ENCODE results near the gene ST7.
"Not testable (repeated sequence)": the region's sequence is repeated elsewhere in the genome, so short reads cannot be mapped to it uniquely, and the experiment has no call there.

Gene ST7

DNA sequence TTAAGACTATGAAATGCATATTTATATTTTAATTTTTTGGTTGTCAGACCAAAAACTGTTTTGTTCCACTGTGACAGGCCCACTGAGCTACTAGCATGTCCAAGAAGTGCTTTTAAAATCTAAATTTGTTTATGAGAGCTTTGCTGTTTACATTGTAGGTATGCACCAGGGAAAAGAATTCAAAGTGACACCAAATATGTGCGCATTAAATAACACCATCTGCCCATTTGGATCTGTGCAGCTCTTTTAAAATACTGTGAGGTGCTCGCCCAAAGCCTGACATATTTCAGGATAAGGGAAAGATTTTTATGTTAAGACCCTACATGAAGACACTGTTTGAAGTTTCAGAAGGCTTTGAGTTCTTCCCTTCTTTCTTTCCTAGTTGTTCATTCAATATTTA lies 162.9 kb downstream of the ST7 start:
- Mint-ChIP-seq H3K9me3 (no peaks in the 10 kb centered on the region), H3K4me3 (no peak overlapping the region), H3K27me3 (no peaks in the 10 kb centered on the region), H3K36me3 (ENCODE audit: insufficient read depth) (no peaks in the 10 kb centered on the region), H3K27ac (ENCODE audit: low read depth) (no peak overlapping the region), H3K4me1 (no peaks in the 10 kb centered on the region)
- no peak for DNase-seq (ENCODE audit: low spot score in 2 of 2)
- ATAC-seq (replicated peaks; ENCODE audit: extremely low read depth, poor library complexity, severe bottlenecking) = no peak

DNA sequence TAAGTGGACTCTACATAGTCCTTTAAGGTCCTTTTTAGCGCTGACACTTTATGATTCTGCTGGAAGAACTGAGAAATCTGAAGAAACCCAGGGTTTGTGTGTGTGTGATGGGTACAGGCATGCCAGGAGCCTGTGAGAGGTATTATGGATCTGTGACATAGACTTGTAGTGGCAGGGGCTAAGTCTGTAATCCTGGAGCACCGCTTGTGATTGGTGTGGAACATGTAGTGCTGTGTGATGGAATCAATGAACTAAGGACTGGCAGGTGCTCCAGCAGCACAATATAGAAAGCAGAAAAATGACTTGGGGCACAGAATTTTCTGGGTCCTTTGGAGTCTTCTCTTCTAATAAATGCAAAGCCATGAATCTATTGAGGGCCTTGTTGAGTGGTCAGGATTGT lies 163.9 kb downstream of the ST7 start:
- Mint-ChIP-seq H3K9me3 (no peaks in the 10 kb centered on the region), H3K4me3 (no peak overlapping the region), H3K27ac (ENCODE audit: low read depth) (no peak overlapping the region), H3K36me3 (ENCODE audit: insufficient read depth) (no peaks in the 10 kb centered on the region), H3K27me3 (no peaks in the 10 kb centered on the region), H3K4me1 (no peaks in the 10 kb centered on the region)
- ATAC-seq (replicated peaks; ENCODE audit: extremely low read depth, poor library complexity, severe bottlenecking) = no peak
- DNase-seq (ENCODE audit: low spot score in 2 of 2) = no peak

DNA sequence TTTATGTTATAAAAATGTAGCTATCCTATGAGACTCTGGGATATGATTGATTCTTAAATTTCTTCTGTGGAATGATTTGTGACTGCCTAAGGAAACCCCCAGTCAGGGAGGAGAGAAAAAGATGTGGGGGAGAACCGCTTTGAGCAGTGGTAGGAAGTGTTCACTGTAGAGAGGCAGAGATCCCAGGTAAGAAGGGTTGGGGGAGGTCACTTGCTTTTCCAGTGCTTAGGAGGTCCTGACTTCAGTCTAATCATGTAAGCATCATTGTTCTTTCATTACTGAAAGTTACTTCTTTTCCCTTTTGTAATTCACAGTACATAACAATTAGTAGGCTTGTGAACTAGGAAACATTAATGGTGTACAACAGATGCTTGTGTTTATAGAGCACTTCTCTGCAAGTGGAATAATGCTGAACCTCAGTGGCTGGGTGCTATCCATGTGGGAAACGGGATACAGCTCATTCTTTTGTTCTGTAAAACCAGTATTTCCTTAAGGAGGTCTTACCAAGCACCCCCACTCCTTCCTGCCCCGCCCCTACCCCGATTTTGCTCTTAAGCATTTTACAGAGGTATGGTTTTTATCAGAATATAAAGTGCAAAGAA lies 165.4 kb downstream of the ST7 start:
- Mint-ChIP-seq H3K27ac (ENCODE audit: low read depth) (no peak overlapping the region), H3K9me3 (no peaks in the 10 kb centered on the region), H3K27me3 (no peaks in the 10 kb centered on the region), H3K36me3 (ENCODE audit: insufficient read depth) (no peaks in the 10 kb centered on the region), H3K4me3 (no peak overlapping the region), H3K4me1 (no peaks in the 10 kb centered on the region)
- ATAC-seq (replicated peaks; ENCODE audit: extremely low read depth, poor library complexity, severe bottlenecking) (no peak), DNase-seq (ENCODE audit: low spot score in 2 of 2) (no peak)

DNA sequence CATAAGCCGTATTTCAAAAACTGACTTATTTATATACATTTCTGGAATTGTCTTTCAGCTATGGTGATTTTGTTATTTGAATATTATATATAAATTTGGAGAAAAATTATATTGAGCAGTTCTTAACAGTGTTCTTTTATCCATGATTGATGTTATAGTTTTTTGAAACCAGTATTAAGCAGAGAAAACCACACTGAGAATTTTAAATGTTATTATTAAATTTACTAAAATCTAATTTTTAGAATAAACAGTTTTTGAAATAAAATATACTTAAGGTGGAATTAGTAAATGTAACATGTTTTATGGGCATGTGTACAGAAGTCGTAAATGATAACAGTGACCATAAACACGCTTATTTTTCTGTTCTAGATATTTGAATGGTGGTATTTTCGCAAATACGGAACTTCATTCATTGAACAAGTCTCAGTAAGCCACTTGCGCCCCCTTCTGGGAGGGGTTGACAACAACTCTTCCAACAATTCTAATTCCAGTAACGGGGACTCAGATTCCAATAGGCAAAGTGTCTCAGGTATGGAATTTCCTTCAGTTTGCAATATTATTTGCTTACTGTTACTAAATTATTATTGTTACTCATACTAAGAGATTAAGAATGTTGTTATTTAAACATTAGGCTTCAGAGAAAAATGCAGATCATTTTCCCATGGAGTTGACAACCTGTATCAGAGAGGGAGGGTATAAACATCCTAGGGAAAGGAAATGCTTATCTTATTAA lies 166.1 kb downstream of the ST7 start:
- DNase-seq (ENCODE audit: low spot score in 2 of 2) (peak; percentile 56 to 57), ATAC-seq (replicated peaks; ENCODE audit: extremely low read depth, poor library complexity, severe bottlenecking) (peak; percentile 28)
- no peaks in the 10 kb centered on the region for H3K4me1 Mint-ChIP-seq
- no peak overlapping the region for H3K4me3 Mint-ChIP-seq
- H3K27ac Mint-ChIP-seq (ENCODE audit: low read depth) = no peak overlapping the region
- no peaks in the 10 kb centered on the region for H3K9me3 Mint-ChIP-seq
- no peaks in the 10 kb centered on the region for H3K36me3 Mint-ChIP-seq (ENCODE audit: insufficient read depth)
- H3K27me3 Mint-ChIP-seq = no peaks in the 10 kb centered on the region

DNA sequence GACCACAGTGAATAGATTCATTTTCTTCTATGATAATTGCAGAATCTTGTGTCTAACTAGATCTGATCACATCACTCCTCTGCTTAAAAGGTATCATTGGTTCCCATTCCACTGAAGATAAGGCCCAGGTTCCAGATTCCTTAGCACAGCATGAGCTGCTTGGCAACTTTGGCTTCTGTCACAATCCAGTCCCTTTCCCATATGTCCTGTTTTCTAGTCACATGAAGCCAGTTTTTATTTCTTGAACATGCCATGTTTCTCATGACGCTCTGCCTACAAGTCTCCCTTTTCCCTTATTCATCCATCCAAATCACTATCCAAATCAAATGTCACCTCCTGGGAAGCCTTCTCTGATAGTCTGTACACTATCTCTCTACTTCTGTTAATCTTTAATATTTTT lies 167.0 kb downstream of the ST7 start:
- ATAC-seq (replicated peaks; ENCODE audit: extremely low read depth, poor library complexity, severe bottlenecking); DNase-seq (ENCODE audit: low spot score in 2 of 2); H3K27me3 Mint-ChIP-seq; H3K4me1 Mint-ChIP-seq; H3K9me3 Mint-ChIP-seq; H3K36me3 Mint-ChIP-seq (ENCODE audit: insufficient read depth); H3K4me3 Mint-ChIP-seq; H3K27ac Mint-ChIP-seq (ENCODE audit: low read depth): not testable (repeated sequence)

DNA sequence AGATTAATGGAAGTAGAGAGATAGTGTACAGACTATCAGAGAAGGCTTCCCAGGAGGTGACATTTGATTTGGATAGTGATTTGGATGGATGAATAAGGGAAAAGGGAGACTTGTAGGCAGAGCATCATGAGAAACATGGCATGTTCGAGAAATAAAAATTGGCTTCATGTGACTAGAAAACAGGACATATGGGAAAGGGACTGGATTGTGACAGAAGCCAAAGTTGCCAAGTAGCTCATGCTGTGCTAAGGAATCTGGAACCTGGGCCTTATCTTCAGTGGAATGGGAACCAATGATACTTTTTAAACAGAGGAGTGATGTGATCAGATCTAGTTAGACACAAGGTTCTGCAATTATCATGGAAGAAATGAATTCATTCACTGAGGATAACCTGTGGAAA lies 168.7 kb downstream of the ST7 start:
- H3K27me3 Mint-ChIP-seq; H3K9me3 Mint-ChIP-seq; H3K4me3 Mint-ChIP-seq; H3K36me3 Mint-ChIP-seq (ENCODE audit: insufficient read depth); ATAC-seq (replicated peaks; ENCODE audit: extremely low read depth, poor library complexity, severe bottlenecking); H3K27ac Mint-ChIP-seq (ENCODE audit: low read depth); H3K4me1 Mint-ChIP-seq; DNase-seq (ENCODE audit: low spot score in 2 of 2): not testable (repeated sequence)

DNA sequence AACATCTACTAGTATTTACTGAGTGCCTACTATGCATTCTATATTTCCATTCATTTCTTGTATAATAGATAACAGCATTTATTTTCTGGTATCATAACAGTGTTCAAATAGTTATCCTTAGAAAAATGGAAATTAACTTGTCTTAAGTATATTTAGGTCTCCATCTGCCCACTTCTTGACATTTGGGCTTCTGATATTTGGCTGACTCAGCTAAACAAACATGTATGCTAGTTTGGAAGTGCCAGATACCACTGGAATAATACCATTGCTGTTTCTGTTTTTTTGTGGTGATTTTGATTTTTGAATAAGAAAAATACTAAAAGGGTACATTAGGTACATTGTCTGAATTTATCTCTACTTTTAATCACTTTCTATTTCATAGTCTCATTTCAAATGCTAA lies 169.2 kb downstream of the ST7 start:
- Mint-ChIP-seq H3K27me3 (no peaks in the 10 kb centered on the region), H3K27ac (ENCODE audit: low read depth) (no peak overlapping the region), H3K36me3 (ENCODE audit: insufficient read depth) (no peaks in the 10 kb centered on the region), H3K4me3 (no peak overlapping the region), H3K4me1 (no peaks in the 10 kb centered on the region), H3K9me3 (no peaks in the 10 kb centered on the region)
- no peak for ATAC-seq (replicated peaks; ENCODE audit: extremely low read depth, poor library complexity, severe bottlenecking)
- no peak for DNase-seq (ENCODE audit: low spot score in 2 of 2)

DNA sequence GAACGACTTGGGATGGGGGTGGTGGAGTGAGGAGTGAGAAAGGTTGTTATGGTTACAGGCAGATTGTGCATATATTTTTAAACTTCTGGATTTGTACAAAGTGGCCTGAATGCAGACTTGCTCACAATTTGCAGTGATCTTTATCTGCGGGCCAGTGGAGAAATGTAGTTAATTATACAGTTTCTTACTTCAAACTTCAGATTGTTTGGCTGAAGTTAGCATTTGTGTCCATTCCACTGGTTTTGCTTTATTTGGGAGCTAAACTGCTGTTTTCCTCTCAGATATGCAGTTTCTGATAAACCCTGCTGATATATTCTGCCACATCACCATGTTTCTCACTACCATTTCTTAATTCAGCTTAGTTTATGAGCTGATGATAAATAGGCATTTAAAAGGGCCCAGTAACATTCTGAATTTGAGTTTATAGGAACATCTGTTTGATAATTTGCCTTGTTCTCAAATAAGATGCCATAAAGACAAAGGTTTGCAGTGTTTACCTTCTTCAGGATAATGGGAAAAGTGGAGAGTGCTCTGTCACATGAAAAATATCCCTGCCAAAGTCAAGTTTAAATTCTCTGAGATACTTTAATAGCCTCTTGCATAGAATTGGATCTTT lies 170.1 kb downstream of the ST7 start:
- Mint-ChIP-seq H3K4me3 (no peak overlapping the region), H3K36me3 (ENCODE audit: insufficient read depth) (no peaks in the 10 kb centered on the region), H3K27ac (ENCODE audit: low read depth) (no peak overlapping the region), H3K27me3 (no peaks in the 10 kb centered on the region), H3K4me1 (no peaks in the 10 kb centered on the region), H3K9me3 (no peaks in the 10 kb centered on the region)
- DNase-seq (ENCODE audit: low spot score in 2 of 2) (no peak), ATAC-seq (replicated peaks; ENCODE audit: extremely low read depth, poor library complexity, severe bottlenecking) (no peak)

DNA sequence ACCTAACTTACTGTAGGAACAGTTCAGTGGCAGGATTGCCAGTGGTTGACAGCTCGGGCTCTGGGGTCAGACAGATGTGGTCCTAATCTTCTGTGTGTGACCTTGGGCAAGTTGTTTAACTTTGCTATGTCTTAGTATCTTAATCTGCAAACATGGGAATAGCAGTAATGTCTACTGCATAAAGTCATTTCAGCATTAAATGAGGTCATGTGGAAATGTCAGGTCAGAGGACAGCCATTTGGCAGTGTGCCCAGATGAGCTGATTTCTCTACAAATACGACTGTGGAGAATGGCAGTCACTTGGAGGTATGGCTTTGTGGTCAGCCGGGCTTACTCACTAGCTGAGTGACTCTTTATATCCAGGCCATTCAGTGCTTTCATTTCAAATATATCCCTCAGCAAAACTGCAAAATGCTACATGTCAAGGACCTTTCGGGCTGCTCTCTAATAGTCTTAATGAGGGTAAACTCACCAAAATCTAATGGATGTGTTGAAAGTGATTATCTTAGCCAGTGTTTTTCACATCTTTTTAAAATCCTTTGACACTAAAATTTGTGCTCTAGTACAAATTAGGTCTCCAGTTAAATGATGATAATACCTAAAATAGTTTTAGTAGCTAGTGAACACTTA lies 171.4 kb downstream of the ST7 start:
- no peaks in the 10 kb centered on the region for H3K4me1 Mint-ChIP-seq
- ATAC-seq (replicated peaks; ENCODE audit: extremely low read depth, poor library complexity, severe bottlenecking) (no peak), DNase-seq (ENCODE audit: low spot score in 2 of 2) (no peak)
- H3K27ac Mint-ChIP-seq (ENCODE audit: low read depth) = no peak overlapping the region
- H3K9me3 Mint-ChIP-seq = no peaks in the 10 kb centered on the region
- no peak overlapping the region for H3K4me3 Mint-ChIP-seq
- H3K36me3 Mint-ChIP-seq (ENCODE audit: insufficient read depth) = no peaks in the 10 kb centered on the region
- H3K27me3 Mint-ChIP-seq = no peaks in the 10 kb centered on the region

DNA sequence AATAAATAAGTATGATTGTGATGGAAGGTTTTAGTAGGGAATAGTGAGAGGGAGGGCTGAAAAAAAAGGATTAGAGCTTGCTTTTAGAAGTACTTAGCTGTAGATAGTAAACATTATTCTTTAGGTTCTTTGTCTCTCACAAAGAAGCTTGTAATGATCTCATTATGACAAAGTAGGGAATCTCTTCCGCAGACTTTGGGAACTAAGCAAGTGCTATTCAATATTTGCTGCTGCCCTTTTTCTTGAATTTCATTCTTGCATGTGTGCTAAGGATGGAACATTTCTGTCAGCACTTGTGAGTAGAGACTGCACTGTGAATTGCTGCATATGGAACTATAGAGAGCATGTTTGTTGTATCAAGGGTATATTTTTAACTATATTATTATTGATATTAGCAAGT lies 173.4 kb downstream of the ST7 start:
- H3K27me3 Mint-ChIP-seq = no peaks in the 10 kb centered on the region
- ATAC-seq (replicated peaks; ENCODE audit: extremely low read depth, poor library complexity, severe bottlenecking) (no peak), DNase-seq (ENCODE audit: low spot score in 2 of 2) (no peak)
- no peak overlapping the region for H3K27ac Mint-ChIP-seq (ENCODE audit: low read depth)
- no peak overlapping the region for H3K4me3 Mint-ChIP-seq
- H3K9me3 Mint-ChIP-seq = no peaks in the 10 kb centered on the region
- no peaks in the 10 kb centered on the region for H3K36me3 Mint-ChIP-seq (ENCODE audit: insufficient read depth)
- no peaks in the 10 kb centered on the region for H3K4me1 Mint-ChIP-seq

DNA sequence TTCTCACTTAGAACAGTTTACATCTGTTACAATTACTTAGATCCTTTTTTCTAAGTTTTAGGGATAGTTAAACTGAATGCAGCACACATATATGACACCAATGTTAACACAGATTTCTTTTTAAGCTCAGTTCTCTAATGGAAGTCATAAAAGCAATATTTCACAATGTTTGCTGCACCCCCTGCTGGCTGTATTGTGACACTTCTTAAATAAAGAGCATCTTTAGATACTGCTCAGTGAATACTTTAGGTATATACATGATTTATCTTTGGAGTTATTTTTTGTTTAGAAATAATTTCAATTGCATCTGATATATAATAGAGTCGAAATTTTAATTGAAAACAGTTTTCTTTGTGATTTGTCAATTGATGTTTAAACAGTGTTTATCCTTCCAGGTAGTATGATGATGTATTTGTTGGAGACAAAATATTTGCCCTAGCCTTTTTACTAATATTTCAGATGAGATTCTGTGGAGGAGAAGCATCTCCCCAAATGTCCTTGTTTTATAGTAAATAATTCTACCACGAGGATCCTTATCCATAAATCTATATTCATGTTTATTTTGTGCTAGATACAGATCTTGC lies 174.4 kb downstream of the ST7 start:
- DNase-seq (ENCODE audit: low spot score in 2 of 2) (no peak), ATAC-seq (replicated peaks; ENCODE audit: extremely low read depth, poor library complexity, severe bottlenecking) (no peak)
- H3K4me3 Mint-ChIP-seq = no peak overlapping the region
- H3K27me3 Mint-ChIP-seq = no peaks in the 10 kb centered on the region
- H3K9me3 Mint-ChIP-seq = no peaks in the 10 kb centered on the region
- H3K27ac Mint-ChIP-seq (ENCODE audit: low read depth) = no peak overlapping the region
- no peaks in the 10 kb centered on the region for H3K4me1 Mint-ChIP-seq
- H3K36me3 Mint-ChIP-seq (ENCODE audit: insufficient read depth) = no peaks in the 10 kb centered on the region

DNA sequence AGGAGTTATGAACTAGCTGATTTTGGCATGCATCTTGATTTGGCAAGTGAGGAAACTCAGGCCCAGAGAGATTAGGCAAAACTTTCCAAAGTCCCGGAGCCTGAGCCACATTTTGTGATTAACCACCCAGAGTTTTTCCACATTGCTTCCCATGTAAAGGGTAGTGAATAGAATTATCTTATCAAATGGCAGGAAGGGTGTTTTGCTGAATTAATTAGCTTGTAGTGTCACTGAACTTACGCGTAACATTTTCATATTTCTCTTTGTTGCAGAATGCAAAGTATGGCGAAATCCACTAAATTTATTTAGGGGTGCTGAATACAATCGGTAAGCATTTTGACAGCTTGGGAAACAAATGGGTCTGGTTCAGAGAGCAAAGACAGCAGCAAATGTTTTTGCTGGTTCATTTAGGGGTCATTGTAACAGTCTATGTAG lies 176.2 kb downstream of the ST7 start:
- Mint-ChIP-seq H3K36me3 (ENCODE audit: insufficient read depth) (peaks cover 3% of the 10 kb centered on the region), H3K27ac (ENCODE audit: low read depth) (no peak overlapping the region), H3K9me3 (no peaks in the 10 kb centered on the region), H3K4me1 (no peaks in the 10 kb centered on the region), H3K4me3 (no peak overlapping the region), H3K27me3 (no peaks in the 10 kb centered on the region)
- ATAC-seq (replicated peaks; ENCODE audit: extremely low read depth, poor library complexity, severe bottlenecking) (no peak), DNase-seq (ENCODE audit: low spot score in 2 of 2) (no peak)

Measured in central memory CD8-positive, alpha-beta T cell (primary cell).